ENCODE data around the gene SLC17A6.

SLC17A6 gene

DNA sequence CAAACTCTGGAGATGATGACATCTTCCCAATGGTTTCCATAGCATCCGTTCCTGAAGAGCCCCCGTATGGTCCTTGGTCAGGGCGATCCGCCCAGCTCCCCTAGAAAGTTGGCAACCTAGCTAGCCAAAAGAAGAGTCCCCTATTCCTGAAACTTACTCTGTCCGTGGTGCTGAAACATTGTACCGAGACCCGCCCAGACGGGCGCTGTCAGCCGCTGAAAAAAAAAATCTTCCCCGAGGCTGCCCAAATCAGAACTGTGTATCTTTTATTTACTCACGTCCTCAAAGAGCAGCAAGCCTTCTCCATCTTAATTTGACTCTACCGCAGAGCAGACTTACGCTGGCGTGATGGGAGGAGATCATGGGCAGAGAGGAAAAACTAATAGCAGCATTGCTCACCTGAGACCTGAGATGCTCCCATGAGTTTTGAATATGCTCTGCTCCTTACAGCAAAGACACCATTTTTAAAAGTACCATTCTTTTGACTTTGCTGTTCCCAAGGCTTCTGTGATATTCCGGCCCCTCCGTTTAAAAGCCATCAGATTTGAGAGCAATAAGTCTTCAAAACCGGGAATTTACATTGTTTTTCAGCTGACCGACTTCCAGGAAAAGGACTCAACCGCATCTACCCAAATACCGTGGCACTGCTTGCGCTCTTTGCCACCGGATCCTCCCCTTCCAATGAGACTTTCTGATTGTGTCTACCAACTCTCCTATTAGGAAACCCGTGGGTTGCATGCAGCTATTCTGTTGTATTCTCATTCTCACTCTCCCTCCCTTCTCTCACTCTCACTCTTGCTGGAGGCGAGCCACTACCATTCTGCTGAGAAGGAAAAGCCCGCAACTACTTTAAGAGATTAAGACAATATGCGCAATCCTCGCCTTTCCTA is at the start of gene SLC17A6:
TSS of gene SLC17A6 (plus strand) at position 786 of the 890 bp plus-strand sequence. CDS start 153 bp downstream, outside the sequence.
- DNase-seq = no peak

DNA sequence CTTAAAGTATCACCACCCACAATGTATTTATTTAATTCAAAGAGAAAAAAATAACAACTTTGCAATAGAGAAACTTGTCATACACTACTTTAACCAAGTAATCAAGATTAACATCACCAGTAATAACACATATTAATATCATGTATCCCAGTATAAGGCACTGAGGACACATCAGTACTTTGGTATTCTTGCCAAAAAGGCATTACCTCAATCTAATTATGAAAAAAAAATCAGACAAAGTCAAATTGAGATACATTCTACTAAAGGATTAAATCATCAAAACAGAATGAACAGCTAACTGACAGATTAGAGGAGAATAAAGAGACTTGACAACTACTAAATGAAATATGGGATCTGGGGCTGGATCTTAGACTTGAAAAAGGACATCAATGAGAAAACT is 35.8 kb upstream of the SLC17A6 start:
- no peak for DNase-seq

DNA sequence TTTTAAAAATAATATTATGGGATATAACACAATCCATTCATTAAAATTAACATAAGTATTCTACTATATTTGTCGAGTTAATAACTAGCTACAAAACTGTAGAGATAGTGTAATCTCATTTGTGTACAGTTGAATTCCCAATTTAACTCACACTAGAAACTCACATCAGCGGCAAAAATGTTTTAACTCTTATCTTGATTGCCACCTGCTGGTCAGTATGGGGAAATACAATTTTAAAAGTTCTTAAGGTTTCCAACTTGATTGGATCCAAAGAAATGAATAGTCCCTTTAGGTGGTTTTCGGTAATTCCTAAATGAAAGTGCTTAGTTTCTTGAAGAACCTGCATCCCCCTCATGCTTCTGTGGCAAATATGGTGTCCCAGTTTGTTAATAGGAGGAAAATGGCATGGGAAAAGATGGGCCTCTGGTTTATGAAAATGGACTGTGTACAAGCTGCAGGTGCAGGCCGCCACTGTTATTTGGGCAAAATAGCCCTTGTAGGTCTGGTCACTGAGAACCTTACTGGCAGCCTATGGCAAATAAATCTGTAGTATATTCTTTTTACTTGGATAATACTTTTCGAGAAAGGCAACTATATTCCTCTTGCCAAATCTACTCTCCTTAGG is 33.7 kb upstream of the SLC17A6 start:
- peak in 1 of 2 experiments; percentile 56 for DNase-seq

DNA sequence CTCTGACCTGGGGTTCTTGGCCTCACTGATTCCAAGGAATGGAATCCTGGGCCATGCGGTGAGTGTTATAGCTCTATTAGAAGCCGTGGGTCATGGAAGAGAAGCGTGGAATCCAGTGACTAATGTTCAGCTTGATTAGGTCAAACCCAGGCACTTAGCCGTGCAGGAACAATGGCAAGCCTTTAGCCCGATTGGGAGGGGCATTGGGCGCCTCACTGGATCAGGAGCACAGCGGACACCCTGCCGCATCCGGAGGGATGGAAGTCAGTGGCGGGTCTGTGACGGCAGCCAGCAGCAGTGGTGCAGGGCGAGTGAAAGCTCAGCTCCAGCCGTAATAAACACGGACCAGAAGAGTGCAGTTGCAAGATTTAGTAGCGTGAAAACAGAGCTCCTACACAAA is 20.5 kb upstream of the SLC17A6 start:
- DNase-seq = no peak

DNA sequence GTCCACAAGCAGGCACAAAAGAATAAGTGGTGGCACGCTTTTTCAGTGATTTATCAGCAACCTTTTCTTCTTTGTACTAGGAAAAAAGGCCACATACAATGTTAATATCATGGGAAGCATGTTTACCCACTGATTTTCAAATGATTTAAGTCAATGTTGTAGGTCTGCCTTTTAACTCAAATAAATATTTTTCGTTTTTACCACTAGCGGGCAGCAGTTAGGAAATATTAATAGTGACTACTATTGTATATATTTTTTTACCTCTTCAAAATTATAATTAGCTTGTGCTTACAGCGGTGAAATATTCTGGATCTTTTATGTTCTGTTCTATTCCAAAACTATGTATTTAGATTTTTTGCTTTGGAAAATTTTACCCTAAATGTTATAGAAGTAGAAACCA is 6.4 kb upstream of the SLC17A6 start:
- no peak for DNase-seq

DNA sequence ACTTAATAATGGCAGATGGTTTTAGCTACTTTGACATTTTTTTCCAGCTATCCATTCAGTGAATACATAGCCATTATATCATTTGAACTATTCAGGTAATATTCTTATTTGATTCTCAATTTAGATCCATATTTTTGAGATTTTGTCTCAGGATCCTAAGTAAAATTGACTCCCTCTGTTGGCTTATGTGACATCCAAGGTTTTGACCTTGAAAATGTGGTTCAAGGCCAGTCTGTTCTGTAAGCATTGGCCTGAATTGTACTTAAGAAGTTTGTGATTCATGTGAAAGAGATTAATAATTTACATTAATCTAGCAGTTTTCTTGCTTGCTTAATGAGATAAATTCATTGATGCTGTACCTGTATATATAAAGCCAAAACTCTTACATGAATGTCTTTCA is 1.6 kb upstream of the SLC17A6 start:
- no peak for DNase-seq

DNA sequence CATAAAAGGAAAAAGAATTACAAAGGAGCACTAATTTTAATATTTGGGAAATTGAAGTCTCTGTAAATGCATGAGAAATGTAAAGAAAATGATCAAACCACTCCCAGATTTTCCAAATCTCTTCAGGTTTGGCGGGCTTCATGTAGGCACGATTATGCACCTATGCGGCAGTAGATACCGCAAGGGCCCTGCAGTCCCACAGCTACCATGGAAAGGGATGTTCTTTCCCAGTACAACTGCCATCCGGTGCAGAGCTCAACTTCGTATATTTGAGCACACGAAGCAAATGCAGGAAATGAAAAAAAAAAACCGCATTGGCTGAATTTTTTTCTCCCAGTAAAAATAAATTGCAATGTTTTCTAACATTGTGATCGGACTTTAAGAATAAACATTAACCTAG is 1.4 kb downstream of the SLC17A6 start:
- no peak for DNase-seq

DNA sequence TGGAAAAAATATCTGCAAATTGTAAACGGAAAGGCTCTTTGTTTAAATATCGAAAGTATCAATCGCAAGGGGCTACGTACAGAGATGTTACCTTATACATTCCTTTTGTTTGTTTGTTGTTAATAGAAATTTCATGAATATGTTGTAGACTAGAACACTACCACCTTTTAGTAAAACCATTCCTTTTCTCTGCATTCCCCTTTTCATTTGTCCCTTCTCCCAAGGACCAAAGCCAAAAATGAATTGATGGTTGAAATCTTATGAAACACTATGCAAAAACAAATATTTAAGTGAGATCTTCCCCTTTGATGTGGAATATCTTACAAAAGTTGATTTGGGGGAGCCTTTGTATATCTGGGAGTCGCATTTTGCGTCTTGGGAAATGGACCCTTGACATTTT is 2.1 kb downstream of the SLC17A6 start:
- DNase-seq = no peak

DNA sequence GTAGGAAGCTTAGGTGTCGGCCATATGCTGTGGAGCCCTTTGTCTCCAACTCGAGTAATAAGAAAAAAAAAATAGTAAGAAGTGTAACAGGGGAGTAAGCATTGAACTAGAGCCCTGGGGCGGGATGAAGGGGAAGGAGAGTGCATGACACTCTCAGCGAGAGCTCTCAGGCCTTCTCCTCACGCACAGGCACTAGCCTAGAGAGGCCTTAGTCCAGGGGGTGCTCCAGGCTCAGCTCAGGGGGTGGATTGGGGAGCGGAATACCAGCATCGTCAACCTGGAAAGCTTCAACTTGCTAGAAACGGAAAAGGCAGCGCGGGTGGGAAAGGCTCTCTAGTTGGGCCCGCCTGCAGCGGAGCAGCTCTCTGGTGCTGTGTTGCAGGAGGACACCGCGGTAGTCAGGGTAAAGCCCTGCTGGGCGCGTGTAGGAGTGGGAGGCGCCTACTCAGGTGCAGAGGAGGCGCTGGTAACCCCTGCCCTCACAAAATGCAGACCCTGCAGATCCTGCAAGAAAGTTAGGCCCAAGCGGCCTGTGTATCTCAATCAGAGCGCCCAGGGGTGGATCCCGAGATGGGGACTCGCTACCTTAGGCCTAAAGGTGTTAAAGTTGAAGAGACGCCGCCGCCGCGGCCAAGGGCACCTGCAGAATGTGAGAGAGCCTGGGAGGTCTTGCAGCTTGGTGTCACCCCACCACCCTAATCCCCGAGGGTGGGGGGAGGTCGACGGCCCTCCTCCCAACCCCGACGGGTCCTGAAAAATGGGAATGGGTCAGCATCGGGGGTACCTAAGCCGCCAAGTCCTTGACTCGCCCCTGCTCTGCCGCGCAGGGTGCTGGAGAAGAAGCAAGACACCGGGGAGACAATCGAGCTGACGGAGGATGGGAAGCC is 2.8 kb downstream of the SLC17A6 start:
- DNase-seq = no peak

DNA sequence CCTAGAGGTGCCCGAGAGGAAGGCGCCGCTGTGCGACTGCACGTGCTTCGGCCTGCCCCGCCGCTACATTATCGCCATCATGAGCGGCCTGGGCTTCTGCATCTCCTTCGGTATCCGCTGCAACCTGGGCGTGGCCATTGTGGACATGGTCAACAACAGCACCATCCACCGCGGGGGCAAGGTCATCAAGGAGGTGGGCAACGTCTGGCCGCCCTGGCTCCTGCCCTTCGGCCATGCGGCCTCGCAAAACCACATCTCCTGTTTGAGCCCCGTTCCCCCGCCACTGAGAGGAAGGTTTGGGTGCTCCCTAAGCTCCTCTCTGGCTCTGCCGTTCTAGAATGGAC is 3.4 kb downstream of the SLC17A6 start:
- DNase-seq = no peak

DNA sequence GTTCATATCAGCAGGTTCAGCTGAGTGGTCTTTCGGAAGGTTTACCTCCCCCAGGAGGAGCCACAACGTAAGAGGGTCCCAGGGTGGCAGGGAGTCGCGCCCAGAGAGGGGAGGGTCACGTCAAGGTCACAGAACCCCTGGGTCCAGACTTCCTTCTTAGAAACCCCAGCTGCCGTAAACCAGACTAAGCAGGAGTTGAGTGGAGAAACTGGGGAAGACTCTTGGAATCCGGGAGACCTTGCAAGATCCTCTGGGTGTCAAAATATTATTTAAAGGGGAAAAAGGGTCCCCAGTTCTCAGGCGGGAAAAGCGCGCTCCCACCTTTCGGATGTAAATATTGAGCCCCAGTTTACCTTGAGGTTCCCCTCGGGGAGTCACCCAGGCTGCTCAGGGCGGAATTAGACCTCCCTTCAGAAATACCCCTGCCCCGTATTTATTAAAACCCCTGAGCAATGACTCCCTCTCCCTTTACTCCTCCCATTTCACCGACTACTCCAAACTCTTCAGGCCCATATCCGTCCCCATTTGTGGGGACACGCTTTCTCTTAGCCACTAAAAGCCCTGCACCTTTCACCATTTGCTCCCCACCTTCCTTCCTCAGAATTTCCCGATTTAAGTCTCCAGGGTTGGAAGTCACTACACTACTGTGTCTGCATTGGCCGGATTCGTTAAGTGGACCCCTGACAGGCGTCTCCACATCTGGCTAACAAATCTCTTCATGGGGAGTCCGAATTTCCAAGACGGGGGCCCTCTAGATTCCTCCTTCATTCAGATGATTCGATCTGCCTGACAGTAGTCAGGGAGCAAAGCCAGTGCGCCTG is 4.2 kb downstream of the SLC17A6 start:
- DNase-seq = no peak

DNA sequence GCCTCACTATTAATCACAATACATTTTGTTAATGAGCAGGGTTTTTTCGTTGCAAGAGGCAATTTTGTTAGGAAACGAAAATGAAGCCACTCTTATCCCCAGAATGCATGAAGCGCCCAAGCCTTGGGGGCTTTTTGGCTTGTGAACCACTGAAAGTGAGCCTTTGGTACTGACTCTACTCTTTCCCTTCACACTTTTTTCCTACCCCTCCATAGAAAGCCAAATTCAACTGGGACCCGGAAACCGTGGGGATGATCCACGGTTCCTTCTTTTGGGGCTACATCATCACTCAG is 4.8 kb downstream of the SLC17A6 start:
- no peak for DNase-seq

DNA sequence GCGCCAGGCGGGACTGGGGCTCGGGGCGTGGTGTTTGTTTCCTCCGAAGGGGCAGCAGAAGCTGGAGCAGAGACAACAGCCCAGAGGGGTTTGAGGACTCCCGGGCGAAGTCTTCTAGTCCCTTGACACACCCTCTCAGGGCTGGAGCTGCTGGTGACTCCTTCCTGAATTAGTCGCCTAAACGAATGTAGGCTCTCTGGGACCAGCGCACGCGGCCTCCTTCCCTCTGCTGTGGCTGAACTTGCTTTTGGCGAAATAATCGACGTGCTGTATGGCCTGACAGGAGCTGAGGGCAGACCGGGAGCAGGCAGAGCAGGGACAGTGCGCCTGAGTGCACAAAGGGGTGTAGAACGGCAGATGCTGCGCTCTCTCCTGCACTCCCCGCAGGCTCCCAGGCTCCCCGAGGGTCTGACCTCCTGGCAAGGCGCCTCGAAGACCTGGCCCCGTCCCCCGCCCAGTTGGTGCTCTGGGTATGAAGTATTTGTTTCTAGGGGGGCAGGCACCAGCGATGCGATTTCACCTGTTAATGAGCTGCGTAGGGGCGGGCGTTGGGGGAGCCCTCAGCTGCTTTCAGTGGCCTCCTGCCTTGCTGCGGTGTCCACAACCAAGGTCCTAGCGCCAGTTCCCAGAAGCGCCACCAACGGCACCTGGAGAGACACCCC is 5.3 kb downstream of the SLC17A6 start:
- no peak for DNase-seq

DNA sequence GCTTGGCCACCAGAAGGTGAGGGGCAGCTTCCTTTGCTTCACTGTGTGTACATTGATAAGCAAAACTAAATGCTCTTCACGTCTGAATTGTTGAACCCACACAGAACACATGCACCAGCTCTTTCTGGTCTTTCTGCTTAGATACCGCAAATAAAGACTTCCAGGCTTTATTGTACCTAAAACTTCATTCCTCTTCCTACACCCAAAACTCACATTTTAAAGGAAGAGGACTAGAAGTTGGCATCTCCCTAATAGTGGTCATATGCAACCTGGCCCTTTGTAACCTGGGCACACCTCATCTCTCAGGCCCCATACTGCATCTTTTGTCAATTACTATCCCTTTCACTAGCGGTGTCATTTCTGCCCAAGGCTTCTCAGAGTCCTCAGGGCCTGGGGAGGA is 5.9 kb downstream of the SLC17A6 start:
- DNase-seq = no peak

DNA sequence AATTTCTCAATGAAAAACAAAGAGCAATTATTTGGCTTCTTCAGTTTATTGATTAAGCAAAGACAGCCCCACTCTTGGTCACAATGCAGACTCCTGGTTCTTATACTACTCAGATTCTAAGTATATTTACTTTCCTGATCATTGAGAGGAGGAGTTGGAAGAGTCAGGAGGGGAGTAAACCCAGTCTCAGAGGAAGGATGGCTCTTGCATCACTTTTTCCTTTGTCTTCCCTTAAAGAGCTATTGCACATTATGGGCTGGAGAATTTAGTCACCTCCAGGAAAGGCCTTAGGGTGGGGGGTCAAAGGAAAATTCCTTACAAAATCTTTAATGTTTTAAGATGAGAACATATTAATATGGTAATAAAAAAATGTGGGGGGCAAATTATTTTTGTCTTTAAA is 8.1 kb downstream of the SLC17A6 start:
- no peak for DNase-seq

DNA sequence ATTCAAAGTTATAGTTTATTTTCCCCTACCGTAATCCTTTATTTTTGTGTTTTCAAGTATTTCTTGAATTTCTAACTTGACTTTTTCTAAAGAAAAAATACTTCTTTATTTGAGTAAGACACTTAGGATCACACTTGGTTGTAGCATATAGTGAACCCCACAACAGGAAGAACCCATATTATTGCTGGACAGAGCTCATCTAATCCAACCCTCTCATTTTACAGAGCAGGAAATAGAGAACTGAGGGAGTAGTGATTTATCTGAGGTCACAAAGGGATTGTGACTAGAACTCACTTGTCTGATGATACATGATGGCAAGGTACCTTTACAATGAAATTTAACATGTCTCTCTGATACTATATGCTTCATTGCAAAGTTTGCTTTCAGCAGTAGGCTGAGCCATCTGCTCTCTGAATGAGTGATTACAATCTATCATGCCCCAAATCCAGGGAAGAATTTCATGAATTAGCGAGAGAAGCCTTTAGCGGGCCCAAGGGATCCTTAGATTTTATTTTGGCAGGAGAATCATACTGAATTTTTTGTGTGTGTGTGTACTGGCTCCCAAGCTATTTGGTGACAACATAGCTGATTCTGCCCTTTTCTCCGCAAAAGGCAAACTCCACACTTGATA is 9.8 kb downstream of the SLC17A6 start:
- no peak for DNase-seq

DNA sequence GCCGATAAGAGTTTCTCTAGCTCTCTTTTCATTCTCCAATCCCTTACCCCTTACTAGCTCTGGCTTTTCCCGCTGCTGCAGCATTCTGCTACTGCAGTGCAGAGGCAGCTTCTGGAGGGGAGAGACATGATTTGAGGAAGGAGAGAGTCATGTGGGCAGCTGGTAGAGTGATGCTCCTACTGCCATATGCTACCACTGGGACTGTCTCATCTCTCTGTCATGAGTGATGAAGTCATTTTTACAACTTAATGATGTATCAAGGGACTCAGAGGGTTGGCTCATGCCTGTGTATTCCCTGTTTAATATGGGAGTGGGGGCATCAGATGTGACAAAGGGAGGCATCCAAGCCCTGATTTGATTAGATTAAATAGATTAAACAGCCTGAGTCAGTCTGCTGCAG is 11.3 kb downstream of the SLC17A6 start:
- no peak for DNase-seq

DNA sequence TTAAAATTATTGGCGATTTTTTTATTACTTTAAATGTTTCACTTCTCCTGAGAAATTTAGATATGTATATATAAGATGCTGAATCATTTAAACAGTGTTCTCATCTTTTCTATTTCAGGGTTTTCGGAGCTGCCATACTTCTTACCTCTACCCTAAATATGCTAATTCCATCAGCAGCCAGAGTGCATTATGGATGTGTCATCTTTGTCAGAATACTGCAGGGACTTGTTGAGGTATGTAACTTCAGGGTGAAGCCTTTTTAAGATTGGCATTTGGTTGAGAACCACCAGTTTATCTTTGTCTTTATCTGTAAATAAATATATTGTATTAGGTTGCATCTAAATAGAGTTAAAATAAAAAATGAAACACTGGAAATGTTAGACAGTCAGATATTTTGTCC is 21.1 kb downstream of the SLC17A6 start:
- DNase-seq = no peak

DNA sequence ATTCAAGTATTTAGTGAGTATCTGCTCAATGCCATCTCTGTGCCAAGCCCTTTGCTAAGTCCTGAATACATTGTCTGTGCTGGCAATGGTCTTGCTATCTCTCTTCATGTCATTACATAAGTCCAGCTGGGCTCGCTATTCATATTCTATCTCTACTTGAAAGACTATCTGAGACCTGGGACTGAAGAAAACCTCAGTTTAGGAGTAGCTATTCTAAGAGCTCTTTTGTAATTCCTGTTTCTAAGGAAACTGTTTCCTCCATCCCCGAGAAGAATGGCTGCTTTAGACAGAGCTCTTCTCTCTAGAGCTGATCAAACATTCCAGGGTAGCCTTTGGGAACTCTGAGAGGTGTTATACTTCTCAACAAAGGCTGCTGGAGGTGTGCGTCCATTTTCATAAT is 33.0 kb downstream of the SLC17A6 start:
- DNase-seq = no peak

DNA sequence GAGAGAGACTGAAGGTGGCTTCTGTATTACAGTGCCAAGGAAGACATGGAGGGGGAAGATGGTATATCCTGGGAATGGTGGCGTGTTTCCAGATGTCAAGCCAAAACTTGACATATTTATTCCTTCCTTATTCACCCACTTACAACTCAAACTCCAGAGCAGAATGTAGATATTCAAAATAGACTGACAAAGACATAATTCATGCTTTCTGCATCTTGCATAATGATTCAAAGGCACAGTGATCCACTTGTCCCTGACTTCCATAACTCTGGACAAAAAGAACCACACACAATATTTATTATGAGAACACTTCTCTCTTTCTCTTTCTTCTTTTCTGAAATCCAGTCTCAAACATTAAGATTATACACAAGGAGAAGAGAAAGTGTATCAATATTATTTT is 48.9 kb downstream of the SLC17A6 start:
- no peak for DNase-seq

DNA sequence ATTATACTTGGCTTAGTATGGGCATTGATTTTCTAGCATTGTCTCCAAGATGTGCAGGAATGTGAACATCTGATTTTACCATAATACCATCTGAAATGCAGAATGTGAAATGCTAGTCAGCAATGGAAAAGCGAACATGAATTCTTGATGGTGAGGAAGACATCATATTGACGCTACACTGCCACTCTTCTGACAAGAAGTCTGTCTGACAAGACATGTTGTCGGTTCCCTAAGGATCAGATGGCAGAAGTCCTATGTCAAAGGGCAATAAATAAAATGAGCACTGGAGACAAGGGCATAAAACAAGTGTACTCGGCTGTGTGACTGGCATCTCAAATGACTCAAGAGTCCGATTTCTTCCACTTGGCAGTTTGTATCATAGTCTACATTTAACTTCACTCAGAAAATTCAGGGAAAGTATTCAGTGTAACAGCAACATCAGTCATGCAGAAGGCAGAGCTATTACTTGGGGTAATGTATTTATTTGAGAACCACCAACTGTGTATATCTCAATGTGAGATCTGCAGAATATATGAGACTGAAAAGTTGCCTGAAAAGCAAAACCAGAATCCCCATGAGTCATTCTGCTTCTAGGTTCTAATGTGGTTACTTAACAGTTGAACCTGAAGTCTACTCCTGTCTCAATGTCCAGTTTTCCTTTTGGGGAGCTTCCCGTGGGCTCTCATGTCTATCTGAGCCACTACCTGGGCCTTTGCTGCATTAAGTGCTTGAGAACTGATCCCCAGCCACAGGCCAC is 51.5 kb downstream of the SLC17A6 start:
- no peak for DNase-seq
